ENCODE measurements around the gene POLR1F. TPM values are rescaled to one million over a fixed set of nuclear protein-coding genes. Genes with fewer than 3 reads are reported as not detected.

The POLR1F gene
- total RNA-seq, 2 donors from 2014 or later, result 15.2 to 19.0 TPM

- whole genome bisulfite sequencing, 2 experiments (ENCODE audit: insufficient coverage in 1 of 2, insufficient read length in 1 of 2), result 96 to 100% methylated on average over 2 to 3 of the region's 3 CpGs
- no peaks in the 10 kb centered on the region for H3K4me1 ChIP-seq (ENCODE audit: control insufficient read depth, insufficient read depth, low read length)
- H3K9me3 ChIP-seq (ENCODE audit: control insufficient read depth, low read length), result no peaks in the 10 kb centered on the region
- H3K27ac ChIP-seq (ENCODE audit: low read depth, low read length), result no peak overlapping the region
- no peak overlapping the region for H3K27ac Mint-ChIP-seq
- no peak overlapping the region for H3K4me3 Mint-ChIP-seq
- no peaks in the 10 kb centered on the region for H3K9me3 Mint-ChIP-seq
- H3K27me3 ChIP-seq (ENCODE audit: control insufficient read depth, insufficient read depth, low read length, poor library complexity, severe bottlenecking), result no peaks in the 10 kb centered on the region
- no peak for TF ChIP-seq CTCF (conservative IDR thresholded peaks at IDR 0.05)
- H3K27me3 Mint-ChIP-seq (ENCODE audit: insufficient read depth), result no peaks in the 10 kb centered on the region
- DNase-seq, result no peak
- H3K4me1 Mint-ChIP-seq, result no peaks in the 10 kb centered on the region
- H3K9ac ChIP-seq (ENCODE audit: extremely low read depth, low read length, poor library complexity, severe bottlenecking), result no peak overlapping the region
- H3K4me3 ChIP-seq (ENCODE audit: low read length), result no peak overlapping the region
- no peaks in the 10 kb centered on the region for H3K36me3 ChIP-seq (ENCODE audit: control insufficient read depth, insufficient read depth, low read length)
- H3K36me3 Mint-ChIP-seq (ENCODE audit: low read depth), result no peaks in the 10 kb centered on the region
Measured at GRCh38 chr7:19728716-19729115, 19.9 kb upstream of the POLR1F start.

GRCh38 chr7:19725770-19726169, 16.9 kb upstream of the POLR1F start:
- Mint-ChIP-seq H3K27ac (no peak overlapping the region), H3K9me3 (no peaks in the 10 kb centered on the region)
- 89 to 93% methylated on average over 3 to 5 of the region's 5 CpGs for WGBS, 2 experiments (ENCODE audit: insufficient coverage in 1 of 2, insufficient read length in 1 of 2)

GRCh38 chr7:19715499-19715898, 6.7 kb upstream of the POLR1F start:
- peaks cover 13% of the 10 kb centered on the region for H3K27me3 ChIP-seq (ENCODE audit: control insufficient read depth, insufficient read depth, low read length, poor library complexity, severe bottlenecking)
- H3K4me1 Mint-ChIP-seq, result no peaks in the 10 kb centered on the region
- no peak overlapping the region for H3K4me3 ChIP-seq (ENCODE audit: low read length)
- H3K36me3 Mint-ChIP-seq (ENCODE audit: low read depth), result no peaks in the 10 kb centered on the region
- WGBS, 2 experiments (ENCODE audit: insufficient coverage in 1 of 2, insufficient read length in 1 of 2), result 53% methylated on average over 1 of the region's 1 CpG; no CpG with 5 or more reads in 1 of the 2 experiments
- H3K4me1 ChIP-seq (ENCODE audit: control insufficient read depth, insufficient read depth, low read length), result no peaks in the 10 kb centered on the region
- H3K9ac ChIP-seq (ENCODE audit: extremely low read depth, low read length, poor library complexity, severe bottlenecking), result no peak overlapping the region
- H3K9me3 Mint-ChIP-seq, result no peaks in the 10 kb centered on the region
- H3K4me3 Mint-ChIP-seq, result no peak overlapping the region
- TF ChIP-seq CTCF (conservative IDR thresholded peaks at IDR 0.05), result no peak
- H3K27ac ChIP-seq (ENCODE audit: low read depth, low read length), result no peak overlapping the region
- no peak overlapping the region for H3K27ac Mint-ChIP-seq
- no peaks in the 10 kb centered on the region for H3K36me3 ChIP-seq (ENCODE audit: control insufficient read depth, insufficient read depth, low read length)
- no peak for DNase-seq
- H3K27me3 Mint-ChIP-seq (ENCODE audit: insufficient read depth), result peaks cover 19% of the 10 kb centered on the region
- no peaks in the 10 kb centered on the region for H3K9me3 ChIP-seq (ENCODE audit: control insufficient read depth, low read length)

More at GRCh38 chr7:19725770-19726169, 16.9 kb upstream of the POLR1F start:
- Histone ChIP-seq H3K4me1 (ENCODE audit: control insufficient read depth, insufficient read depth, low read length) (no peaks in the 10 kb centered on the region), H3K9ac (ENCODE audit: extremely low read depth, low read length, poor library complexity, severe bottlenecking) (no peak overlapping the region), H3K36me3 (ENCODE audit: control insufficient read depth, insufficient read depth, low read length) (no peaks in the 10 kb centered on the region), H3K27me3 (ENCODE audit: control insufficient read depth, insufficient read depth, low read length, poor library complexity, severe bottlenecking) (no peaks in the 10 kb centered on the region), H3K4me3 (ENCODE audit: low read length) (no peak overlapping the region), H3K9me3 (ENCODE audit: control insufficient read depth, low read length) (no peaks in the 10 kb centered on the region), H3K27ac (ENCODE audit: low read depth, low read length) (no peak overlapping the region)
- Mint-ChIP-seq H3K27me3 (ENCODE audit: insufficient read depth) (no peaks in the 10 kb centered on the region), H3K4me1 (no peaks in the 10 kb centered on the region), H3K4me3 (no peak overlapping the region), H3K36me3 (ENCODE audit: low read depth) (no peaks in the 10 kb centered on the region)
- no peak for TF ChIP-seq CTCF (conservative IDR thresholded peaks at IDR 0.05)
- DNase-seq, result no peak

All from endodermal cell (in vitro differentiated cells).